Esophagus muscularis mucosa (tissue), 4 donors: ENCODE results near the gene LRRN4. TPM values are rescaled to one million over a fixed set of nuclear protein-coding genes. Genes with fewer than 3 reads are reported as not detected.

Source experiments
- DNase-seq: peaks from one replicate; pipeline ENCODE4 v3.0.0-alpha.2; 2017; ENCODE audit errors: extremely low spot score
- H3K27ac ChIP-seq, 4 donors: fragments of 200-600 bp; sonication (generic); replicated peaks in 1 of 4; 1 replicate in 3 of 4; 2 replicates in 1 of 4; pipeline ENCODE4 v1.5.1; 2016 to 2019; ENCODE audit warnings: mild to moderate bottlenecking in 1 of 4
- H3K27me3 ChIP-seq, 4 donors: fragments of 200-600 bp; sonication (generic); one replicate each; pipeline versions ENCODE4 v1.5.1 to v1.6.0; 2016 to 2019
- H3K36me3 ChIP-seq, 4 donors: fragments of 200-600 bp; sonication (generic); one replicate each; pipeline ENCODE4 v1.5.1; 2016 to 2019
- H3K4me1 ChIP-seq, 4 donors: fragments of 200-600 bp; sonication (generic); one replicate each; pipeline ENCODE4 v1.5.1; 2016 to 2019
- H3K4me3 ChIP-seq, 4 donors: fragments of 200-600 bp; sonication (generic); 1 replicate in 2 of 4; 2 replicates in 2 of 4; pipeline ENCODE4 v1.5.1; 2016 to 2019; ENCODE audit warnings: mild to moderate bottlenecking in 4 of 4, moderate library complexity in 1 of 4
- H3K9me3 ChIP-seq, 4 donors: fragments of 200-600 bp; sonication (generic); 1 replicate in 3 of 4; 2 replicates in 1 of 4; pipeline ENCODE4 v1.5.1; 2016 to 2019
- EP300 ChIP-seq: sonication (generic); formaldehyde crosslinking; IDR thresholded peaks from one replicate; pipeline ENCODE4 v1.6.1; 2017; ENCODE audit warnings: antibody characterized with exemption
- POLR2A ChIP-seq: fragments of 450-650 bp; IDR thresholded peaks from one replicate; pipeline ENCODE4 v1.6.1; 2017; ENCODE audit warnings: antibody characterized with exemption, moderate library complexity, mild to moderate bottlenecking, low read depth
- POLR2AphosphoS5 ChIP-seq, 2 donors: sonication (generic); formaldehyde crosslinking; IDR thresholded peaks; one replicate each; pipeline ENCODE4 v1.6.1; 2017; ENCODE audit warnings: antibody characterized with exemption in 2 of 2
- WGBS: methylation state at CpG from one replicate; pipeline ENCODE4 v1.1.5; 2018; 5-methylcytosine and 5-hydroxymethylcytosine counted together
- intact Hi-C: fragments of 100-400 bp; cut with DNase I; formaldehyde crosslinking; loops from one replicate; pipeline ENCODE4 v1.15.1; 2023
- total RNA-seq, 4 donors: library from RNA; depleted of rRNA; stranded (reverse); fragments of >200 nt; gene quantifications; one replicate each; pipeline versions ENCODE4 v1.1.0 to v1.2.1, GENCODE V29; 2016
- TF ChIP-seq, protein P1 (sequence below), 3 experiments: fragments of 200-600 bp in 2 of 3; fragments of 450-650 bp in 1 of 3; sonication (generic) in 2 of 3; IDR thresholded peaks; one replicate each; pipeline ENCODE4 v1.5.1; 2017 to 2019; ENCODE audit warnings: antibody characterized with exemption in 3 of 3, mild to moderate bottlenecking in 2 of 3, moderate library complexity in 1 of 3

The LRRN4 gene
- total RNA-seq, 4 donors from 2014 or later = 0.17 to 0.42 TPM; not detected in 2

DNA sequence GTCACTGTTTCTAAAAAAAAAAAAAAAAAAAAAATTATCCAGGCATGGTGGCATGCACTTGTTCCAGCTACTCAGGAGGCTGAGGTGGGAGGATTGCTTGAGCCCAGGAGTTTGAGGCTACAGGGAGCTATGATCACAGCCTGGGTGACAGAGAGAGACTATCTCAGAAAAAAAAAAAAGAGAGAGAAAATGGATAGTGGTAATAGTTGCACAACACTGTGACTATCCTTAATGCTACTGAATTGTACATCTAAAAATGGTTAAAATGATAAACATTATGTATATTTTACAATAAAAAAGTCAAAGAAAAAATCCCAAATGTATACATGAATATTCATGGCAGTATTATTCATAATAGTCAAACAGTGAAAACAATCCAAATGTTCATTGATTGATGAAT, 46.0 kb upstream of the LRRN4 start:
- Histone ChIP-seq H3K27me3 (no peaks in the 10 kb centered on the region), H3K9me3 (no peaks in the 10 kb centered on the region), H3K27ac (no peak overlapping the region), H3K4me1 (no peaks in the 10 kb centered on the region), H3K4me3 (no peak overlapping the region), H3K36me3 (no peaks in the 10 kb centered on the region)
- intact Hi-C loops = no loop called here
- TF ChIP-seq EP300 (no peak), POLR2A (no peak), POLR2AphosphoS5 (IDR thresholded peaks at IDR 0.05) (no peak)
- TF ChIP-seq, protein P1, sequence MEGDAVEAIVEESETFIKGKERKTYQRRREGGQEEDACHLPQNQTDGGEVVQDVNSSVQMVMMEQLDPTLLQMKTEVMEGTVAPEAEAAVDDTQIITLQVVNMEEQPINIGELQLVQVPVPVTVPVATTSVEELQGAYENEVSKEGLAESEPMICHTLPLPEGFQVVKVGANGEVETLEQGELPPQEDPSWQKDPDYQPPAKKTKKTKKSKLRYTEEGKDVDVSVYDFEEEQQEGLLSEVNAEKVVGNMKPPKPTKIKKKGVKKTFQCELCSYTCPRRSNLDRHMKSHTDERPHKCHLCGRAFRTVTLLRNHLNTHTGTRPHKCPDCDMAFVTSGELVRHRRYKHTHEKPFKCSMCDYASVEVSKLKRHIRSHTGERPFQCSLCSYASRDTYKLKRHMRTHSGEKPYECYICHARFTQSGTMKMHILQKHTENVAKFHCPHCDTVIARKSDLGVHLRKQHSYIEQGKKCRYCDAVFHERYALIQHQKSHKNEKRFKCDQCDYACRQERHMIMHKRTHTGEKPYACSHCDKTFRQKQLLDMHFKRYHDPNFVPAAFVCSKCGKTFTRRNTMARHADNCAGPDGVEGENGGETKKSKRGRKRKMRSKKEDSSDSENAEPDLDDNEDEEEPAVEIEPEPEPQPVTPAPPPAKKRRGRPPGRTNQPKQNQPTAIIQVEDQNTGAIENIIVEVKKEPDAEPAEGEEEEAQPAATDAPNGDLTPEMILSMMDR (IDR thresholded peaks at IDR 0.05) = no peak
- DNase-seq = no peak

DNA sequence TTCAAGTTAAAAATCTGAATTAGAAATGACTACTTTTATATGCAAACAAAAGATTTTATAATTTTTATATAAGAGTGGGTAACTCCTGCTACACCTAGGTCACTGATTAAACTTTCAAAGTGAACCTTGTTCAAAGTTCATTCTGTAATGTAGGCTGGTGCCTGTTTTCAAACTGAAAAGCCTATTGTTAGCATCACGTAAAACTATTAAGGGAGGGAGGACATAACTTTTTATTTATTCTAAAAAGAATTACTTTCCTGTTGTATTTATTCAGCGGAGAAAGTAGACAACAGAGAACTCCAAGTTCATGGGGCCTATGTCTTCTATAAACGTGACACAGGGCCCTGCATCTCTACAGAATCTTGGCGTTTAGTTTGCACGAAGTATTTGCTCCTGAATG, 41.5 kb upstream of the LRRN4 start:
- no peak overlapping the region for H3K27ac ChIP-seq
- intact Hi-C loops = no loop called here
- WGBS = 91% methylated on average over 5 of the region's 5 CpGs
- TF ChIP-seq, protein P1 (IDR thresholded peaks at IDR 0.05) = no peak
- TF ChIP-seq POLR2A (no peak), EP300 (no peak), POLR2AphosphoS5 (IDR thresholded peaks at IDR 0.05) (no peak)
- H3K36me3 ChIP-seq = peaks cover 0 to 3% (median 0%) of the 10 kb centered on the region in 4 donors
- H3K4me3 ChIP-seq = no peak overlapping the region
- no peaks in the 10 kb centered on the region for H3K4me1 ChIP-seq
- H3K27me3 ChIP-seq = no peaks in the 10 kb centered on the region
- DNase-seq = no peak
- no peaks in the 10 kb centered on the region for H3K9me3 ChIP-seq

DNA sequence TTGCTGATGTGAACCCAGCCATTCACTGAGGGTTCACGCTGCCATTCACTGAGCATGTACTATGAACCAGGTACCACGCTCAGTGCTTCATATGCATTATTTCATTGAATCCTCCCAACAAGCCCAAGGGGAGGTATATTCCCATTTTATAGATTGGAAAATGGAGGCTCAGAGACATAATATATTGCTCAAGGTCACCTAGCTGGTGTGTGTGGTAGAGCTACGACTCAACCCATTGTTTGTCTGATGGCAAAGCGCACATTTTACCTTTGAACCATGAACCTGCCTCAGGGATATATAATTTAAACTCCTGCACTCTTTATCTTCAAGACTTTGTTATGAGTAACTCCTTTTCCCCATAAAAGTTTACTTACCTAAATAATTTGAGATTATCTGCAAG, 40.7 kb upstream of the LRRN4 start:
- Histone ChIP-seq H3K27ac (no peak overlapping the region), H3K4me3 (no peak overlapping the region), H3K36me3 (peaks cover 0 to 3% (median 0%) of the 10 kb centered on the region in 4 donors), H3K9me3 (no peaks in the 10 kb centered on the region), H3K27me3 (no peaks in the 10 kb centered on the region), H3K4me1 (no peaks in the 10 kb centered on the region)
- no peak for DNase-seq
- intact Hi-C loops = no loop called here
- WGBS = 96% methylated on average over 4 of the region's 4 CpGs
- no peak for TF ChIP-seq POLR2A
- TF ChIP-seq EP300 = no peak
- TF ChIP-seq, protein P1 (IDR thresholded peaks at IDR 0.05) = no peak
- no peak for TF ChIP-seq POLR2AphosphoS5 (IDR thresholded peaks at IDR 0.05)

GRCh38 chr20:6094063-6094462, 40.2 kb upstream of the LRRN4 start:
- no peak overlapping the region for H3K4me3 ChIP-seq
- peaks cover 0 to 3% (median 0%) of the 10 kb centered on the region in 4 donors for H3K36me3 ChIP-seq
- no peaks in the 10 kb centered on the region for H3K27me3 ChIP-seq
- intact Hi-C loops = no loop called here
- WGBS = 75% methylated on average over 3 of the region's 3 CpGs
- no peak overlapping the region for H3K27ac ChIP-seq
- TF ChIP-seq, protein P1 (IDR thresholded peaks at IDR 0.05) = no peak
- no peak for TF ChIP-seq POLR2AphosphoS5 (IDR thresholded peaks at IDR 0.05)
- DNase-seq = no peak
- H3K4me1 ChIP-seq = no peaks in the 10 kb centered on the region
- no peaks in the 10 kb centered on the region for H3K9me3 ChIP-seq

GRCh38 chr20:6091661-6092060, 37.8 kb upstream of the LRRN4 start:
- WGBS = 70% methylated on average over 8 of the region's 8 CpGs

More at GRCh38 chr20:6091661-6092060, 37.8 kb upstream of the LRRN4 start:
- no peak for DNase-seq
- Histone ChIP-seq H3K27me3 (no peaks in the 10 kb centered on the region), H3K4me1 (no peaks in the 10 kb centered on the region), H3K4me3 (no peak overlapping the region), H3K9me3 (no peaks in the 10 kb centered on the region), H3K27ac (no peak overlapping the region), H3K36me3 (peaks cover 0 to 3% (median 0%) of the 10 kb centered on the region in 4 donors)
- TF ChIP-seq, protein P1 (IDR thresholded peaks at IDR 0.05) = no peak
- TF ChIP-seq POLR2AphosphoS5 (IDR thresholded peaks at IDR 0.05) (no peak), EP300 (no peak), POLR2A (no peak)
- intact Hi-C loops = no loop called here
